ENCODE data around the gene SPRY4. TPM values are rescaled to one million over a fixed set of nuclear protein-coding genes. Genes with fewer than 3 reads are reported as not detected.

The SPRY4 gene
- total and polyA plus RNA-seq, 2 of the 13 experiments (the other 11 are each of a cell fraction or from before 2014, with no cell fraction given) = 8.9 to 17.8 TPM

DNA sequence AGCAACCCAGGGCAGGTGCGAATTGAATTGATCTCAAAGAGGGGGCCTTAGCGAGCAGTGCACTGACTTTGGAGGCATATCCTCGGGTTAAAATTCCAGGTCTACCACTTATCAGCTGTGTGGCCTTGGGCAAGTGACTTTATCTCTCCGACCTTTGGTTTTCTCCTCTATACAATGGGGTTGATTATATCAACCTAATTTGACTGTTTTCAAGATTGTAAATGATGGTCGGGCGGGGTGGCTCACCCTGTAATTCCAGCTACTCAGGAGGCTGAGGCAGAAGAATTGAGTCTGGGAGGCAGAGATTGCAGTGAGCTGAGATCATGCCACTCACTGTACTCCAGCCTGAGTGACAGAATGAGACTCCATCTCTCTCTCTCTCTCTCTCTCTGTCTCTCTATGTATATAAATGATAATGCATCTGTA is 18.7 kb downstream of the SPRY4 start (continued):
- TF ChIP-seq, protein P1, sequence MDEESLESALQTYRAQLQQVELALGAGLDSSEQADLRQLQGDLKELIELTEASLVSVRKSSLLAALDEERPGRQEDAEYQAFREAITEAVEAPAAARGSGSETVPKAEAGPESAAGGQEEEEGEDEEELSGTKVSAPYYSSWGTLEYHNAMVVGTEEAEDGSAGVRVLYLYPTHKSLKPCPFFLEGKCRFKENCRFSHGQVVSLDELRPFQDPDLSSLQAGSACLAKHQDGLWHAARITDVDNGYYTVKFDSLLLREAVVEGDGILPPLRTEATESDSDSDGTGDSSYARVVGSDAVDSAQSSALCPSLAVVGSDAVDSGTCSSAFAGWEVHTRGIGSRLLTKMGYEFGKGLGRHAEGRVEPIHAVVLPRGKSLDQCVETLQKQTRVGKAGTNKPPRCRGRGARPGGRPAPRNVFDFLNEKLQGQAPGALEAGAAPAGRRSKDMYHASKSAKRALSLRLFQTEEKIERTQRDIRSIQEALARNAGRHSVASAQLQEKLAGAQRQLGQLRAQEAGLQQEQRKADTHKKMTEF (CRISPR knock-in tag; IDR thresholded peaks at IDR 0.05) = 0 out of 2 replicates have a peak, but pooled peaks have one; percentile 15
- TF ChIP-seq MTF1 (CRISPR knock-in tag; IDR thresholded peaks at IDR 0.05) = no peak
- TF ChIP-seq, protein P2, sequence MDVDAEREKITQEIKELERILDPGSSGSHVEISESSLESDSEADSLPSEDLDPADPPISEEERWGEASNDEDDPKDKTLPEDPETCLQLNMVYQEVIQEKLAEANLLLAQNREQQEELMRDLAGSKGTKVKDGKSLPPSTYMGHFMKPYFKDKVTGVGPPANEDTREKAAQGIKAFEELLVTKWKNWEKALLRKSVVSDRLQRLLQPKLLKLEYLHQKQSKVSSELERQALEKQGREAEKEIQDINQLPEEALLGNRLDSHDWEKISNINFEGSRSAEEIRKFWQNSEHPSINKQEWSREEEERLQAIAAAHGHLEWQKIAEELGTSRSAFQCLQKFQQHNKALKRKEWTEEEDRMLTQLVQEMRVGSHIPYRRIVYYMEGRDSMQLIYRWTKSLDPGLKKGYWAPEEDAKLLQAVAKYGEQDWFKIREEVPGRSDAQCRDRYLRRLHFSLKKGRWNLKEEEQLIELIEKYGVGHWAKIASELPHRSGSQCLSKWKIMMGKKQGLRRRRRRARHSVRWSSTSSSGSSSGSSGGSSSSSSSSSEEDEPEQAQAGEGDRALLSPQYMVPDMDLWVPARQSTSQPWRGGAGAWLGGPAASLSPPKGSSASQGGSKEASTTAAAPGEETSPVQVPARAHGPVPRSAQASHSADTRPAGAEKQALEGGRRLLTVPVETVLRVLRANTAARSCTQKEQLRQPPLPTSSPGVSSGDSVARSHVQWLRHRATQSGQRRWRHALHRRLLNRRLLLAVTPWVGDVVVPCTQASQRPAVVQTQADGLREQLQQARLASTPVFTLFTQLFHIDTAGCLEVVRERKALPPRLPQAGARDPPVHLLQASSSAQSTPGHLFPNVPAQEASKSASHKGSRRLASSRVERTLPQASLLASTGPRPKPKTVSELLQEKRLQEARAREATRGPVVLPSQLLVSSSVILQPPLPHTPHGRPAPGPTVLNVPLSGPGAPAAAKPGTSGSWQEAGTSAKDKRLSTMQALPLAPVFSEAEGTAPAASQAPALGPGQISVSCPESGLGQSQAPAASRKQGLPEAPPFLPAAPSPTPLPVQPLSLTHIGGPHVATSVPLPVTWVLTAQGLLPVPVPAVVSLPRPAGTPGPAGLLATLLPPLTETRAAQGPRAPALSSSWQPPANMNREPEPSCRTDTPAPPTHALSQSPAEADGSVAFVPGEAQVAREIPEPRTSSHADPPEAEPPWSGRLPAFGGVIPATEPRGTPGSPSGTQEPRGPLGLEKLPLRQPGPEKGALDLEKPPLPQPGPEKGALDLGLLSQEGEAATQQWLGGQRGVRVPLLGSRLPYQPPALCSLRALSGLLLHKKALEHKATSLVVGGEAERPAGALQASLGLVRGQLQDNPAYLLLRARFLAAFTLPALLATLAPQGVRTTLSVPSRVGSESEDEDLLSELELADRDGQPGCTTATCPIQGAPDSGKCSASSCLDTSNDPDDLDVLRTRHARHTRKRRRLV (CRISPR knock-in tag; IDR thresholded peaks at IDR 0.05) = no peak
- no peak for TF ChIP-seq RFX3 (CRISPR knock-in tag; IDR thresholded peaks at IDR 0.05)
- TF ChIP-seq, protein P3, sequence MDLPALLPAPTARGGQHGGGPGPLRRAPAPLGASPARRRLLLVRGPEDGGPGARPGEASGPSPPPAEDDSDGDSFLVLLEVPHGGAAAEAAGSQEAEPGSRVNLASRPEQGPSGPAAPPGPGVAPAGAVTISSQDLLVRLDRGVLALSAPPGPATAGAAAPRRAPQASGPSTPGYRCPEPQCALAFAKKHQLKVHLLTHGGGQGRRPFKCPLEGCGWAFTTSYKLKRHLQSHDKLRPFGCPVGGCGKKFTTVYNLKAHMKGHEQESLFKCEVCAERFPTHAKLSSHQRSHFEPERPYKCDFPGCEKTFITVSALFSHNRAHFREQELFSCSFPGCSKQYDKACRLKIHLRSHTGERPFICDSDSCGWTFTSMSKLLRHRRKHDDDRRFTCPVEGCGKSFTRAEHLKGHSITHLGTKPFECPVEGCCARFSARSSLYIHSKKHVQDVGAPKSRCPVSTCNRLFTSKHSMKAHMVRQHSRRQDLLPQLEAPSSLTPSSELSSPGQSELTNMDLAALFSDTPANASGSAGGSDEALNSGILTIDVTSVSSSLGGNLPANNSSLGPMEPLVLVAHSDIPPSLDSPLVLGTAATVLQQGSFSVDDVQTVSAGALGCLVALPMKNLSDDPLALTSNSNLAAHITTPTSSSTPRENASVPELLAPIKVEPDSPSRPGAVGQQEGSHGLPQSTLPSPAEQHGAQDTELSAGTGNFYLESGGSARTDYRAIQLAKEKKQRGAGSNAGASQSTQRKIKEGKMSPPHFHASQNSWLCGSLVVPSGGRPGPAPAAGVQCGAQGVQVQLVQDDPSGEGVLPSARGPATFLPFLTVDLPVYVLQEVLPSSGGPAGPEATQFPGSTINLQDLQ (CRISPR knock-in tag; IDR thresholded peaks at IDR 0.05) = no peak
- no peak for TF ChIP-seq KAT8 (CRISPR knock-in tag; IDR thresholded peaks at IDR 0.05)
- no peak for TF ChIP-seq SCMH1 (CRISPR knock-in tag; IDR thresholded peaks at IDR 0.05; ENCODE audit: borderline replicate concordance)
- no peak for TF ChIP-seq SP2 (CRISPR knock-in tag; IDR thresholded peaks at IDR 0.05)
- TF ChIP-seq, protein P4, sequence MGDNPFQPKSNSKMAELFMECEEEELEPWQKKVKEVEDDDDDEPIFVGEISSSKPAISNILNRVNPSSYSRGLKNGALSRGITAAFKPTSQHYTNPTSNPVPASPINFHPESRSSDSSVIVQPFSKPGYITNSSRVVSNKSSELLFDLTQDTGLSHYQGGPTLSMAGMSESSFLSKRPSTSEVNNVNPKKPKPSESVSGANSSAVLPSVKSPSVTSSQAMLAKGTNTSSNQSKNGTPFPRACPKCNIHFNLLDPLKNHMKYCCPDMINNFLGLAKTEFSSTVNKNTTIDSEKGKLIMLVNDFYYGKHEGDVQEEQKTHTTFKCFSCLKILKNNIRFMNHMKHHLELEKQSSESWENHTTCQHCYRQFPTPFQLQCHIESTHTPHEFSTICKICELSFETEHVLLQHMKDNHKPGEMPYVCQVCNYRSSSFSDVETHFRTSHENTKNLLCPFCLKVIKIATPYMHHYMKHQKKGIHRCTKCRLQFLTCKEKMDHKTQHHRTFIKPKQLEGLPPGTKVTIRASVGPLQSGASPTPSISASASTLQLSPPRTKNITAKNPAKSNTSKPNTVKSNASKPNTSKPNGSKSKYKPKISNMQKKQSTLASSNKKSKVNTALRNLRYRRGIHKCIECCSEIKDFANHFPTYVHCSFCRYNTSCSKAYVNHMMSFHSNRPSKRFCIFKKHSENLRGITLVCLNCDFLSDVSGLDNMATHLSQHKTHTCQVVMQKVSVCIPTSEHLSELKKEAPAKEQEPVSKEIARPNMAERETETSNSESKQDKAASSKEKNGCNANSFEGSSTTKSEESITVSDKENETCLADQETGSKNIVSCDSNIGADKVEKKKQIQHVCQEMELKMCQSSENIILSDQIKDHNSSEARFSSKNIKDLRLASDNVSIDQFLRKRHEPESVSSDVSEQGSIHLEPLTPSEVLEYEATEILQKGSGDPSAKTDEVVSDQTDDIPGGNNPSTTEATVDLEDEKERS (CRISPR knock-in tag; IDR thresholded peaks at IDR 0.05) = no peak
- peak; percentile 18; the same call in 1 of the 2 replicates for TF ChIP-seq REPIN1 (CRISPR knock-in tag; IDR thresholded peaks at IDR 0.05; ENCODE audit: borderline replicate concordance, low read depth)
- no peak for TF ChIP-seq HNRNPH1 (optimal IDR thresholded peaks at IDR 0.05; ENCODE audit: low read depth, low read length)
- TF ChIP-seq, protein P5, sequence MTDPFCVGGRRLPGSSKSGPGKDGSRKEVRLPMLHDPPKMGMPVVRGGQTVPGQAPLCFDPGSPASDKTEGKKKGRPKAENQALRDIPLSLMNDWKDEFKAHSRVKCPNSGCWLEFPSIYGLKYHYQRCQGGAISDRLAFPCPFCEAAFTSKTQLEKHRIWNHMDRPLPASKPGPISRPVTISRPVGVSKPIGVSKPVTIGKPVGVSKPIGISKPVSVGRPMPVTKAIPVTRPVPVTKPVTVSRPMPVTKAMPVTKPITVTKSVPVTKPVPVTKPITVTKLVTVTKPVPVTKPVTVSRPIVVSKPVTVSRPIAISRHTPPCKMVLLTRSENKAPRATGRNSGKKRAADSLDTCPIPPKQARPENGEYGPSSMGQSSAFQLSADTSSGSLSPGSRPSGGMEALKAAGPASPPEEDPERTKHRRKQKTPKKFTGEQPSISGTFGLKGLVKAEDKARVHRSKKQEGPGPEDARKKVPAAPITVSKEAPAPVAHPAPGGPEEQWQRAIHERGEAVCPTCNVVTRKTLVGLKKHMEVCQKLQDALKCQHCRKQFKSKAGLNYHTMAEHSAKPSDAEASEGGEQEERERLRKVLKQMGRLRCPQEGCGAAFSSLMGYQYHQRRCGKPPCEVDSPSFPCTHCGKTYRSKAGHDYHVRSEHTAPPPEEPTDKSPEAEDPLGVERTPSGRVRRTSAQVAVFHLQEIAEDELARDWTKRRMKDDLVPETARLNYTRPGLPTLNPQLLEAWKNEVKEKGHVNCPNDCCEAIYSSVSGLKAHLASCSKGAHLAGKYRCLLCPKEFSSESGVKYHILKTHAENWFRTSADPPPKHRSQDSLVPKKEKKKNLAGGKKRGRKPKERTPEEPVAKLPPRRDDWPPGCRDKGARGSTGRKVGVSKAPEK (CRISPR knock-in tag; IDR thresholded peaks at IDR 0.05; ENCODE audit: borderline replicate concordance) = no peak
- no peak for TF ChIP-seq ZNF781 (CRISPR knock-in tag; IDR thresholded peaks at IDR 0.05; ENCODE audit: borderline replicate concordance, not compliant biosample characterization)
- no peak for TF ChIP-seq ZNF124 (CRISPR knock-in tag; IDR thresholded peaks at IDR 0.05)

All from HepG2 (cell line).